ENCODE results near the gene POFUT1.
"Not testable (repeated sequence)": the region's sequence is repeated elsewhere in the genome, so short reads cannot be mapped to it uniquely, and the experiment has no call there.

The POFUT1 gene

GRCh38 chr20:32275163-32275562 is 67.5 kb downstream of the POFUT1 start:
- DNase-seq = not testable (repeated sequence)

GRCh38 chr20:32277361-32278198 is 69.9 kb downstream of the POFUT1 start, which contains the start of gene KIF3B:
Gene KIF3B, plus strand, starts transcription at chr20:32277651. Its CDS starts 32,127 bp downstream, at chr20:32309778.
- DNase-seq = peak; percentile 14 to 89 (median 77)

GRCh38 chr20:32278199-32278643 is 70.5 kb downstream of the POFUT1 start:
- no peak for DNase-seq

GRCh38 chr20:32281711-32282110 is 74.0 kb downstream of the POFUT1 start:
- no peak for DNase-seq

GRCh38 chr20:32282461-32282860 is 74.8 kb downstream of the POFUT1 start:
- DNase-seq = peak in 23 of 51 donors; percentile 1 to 42 (median 11)

- no peak for DNase-seq
Measured at GRCh38 chr20:32285082-32285620, 77.5 kb downstream of the POFUT1 start.

GRCh38 chr20:32285621-32286371 is 78.1 kb downstream of the POFUT1 start:
- DNase-seq = peak in 1 of 51 donors; percentile 20

GRCh38 chr20:32287231-32287638 is 79.6 kb downstream of the POFUT1 start:
- no peak for DNase-seq
